ENCODE measurements around the gene ZNF740. TPM values are rescaled to one million over a fixed set of nuclear protein-coding genes. Genes with fewer than 3 reads are reported as not detected.

Gene ZNF740
- total and polyA plus RNA-seq, 2 of the 4 experiments (the other 2 are of a cell fraction) = 13.1 to 14.0 TPM

DNA sequence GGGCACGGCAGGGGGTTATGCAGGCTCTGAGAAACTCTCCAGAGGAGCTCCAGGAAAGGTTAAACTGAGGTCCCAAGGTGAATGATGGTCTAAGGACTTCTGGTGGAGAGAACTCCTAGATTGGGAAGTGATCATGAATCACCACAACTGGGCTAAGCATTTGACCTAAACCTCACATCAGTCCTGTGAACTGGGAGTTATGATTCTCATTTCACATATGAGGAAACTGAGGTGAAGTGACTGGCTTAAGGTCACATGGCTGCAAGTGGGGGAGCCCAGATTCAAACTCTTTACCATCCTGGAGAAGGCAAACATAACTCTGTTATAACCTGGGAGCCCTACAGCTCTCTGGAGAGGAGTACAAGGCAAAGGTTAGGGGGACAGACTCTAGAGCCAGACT lies 47.3 kb downstream of the ZNF740 start:
- Histone ChIP-seq H4K20me1 (ENCODE audit: insufficient read depth, low read length) (no peaks in the 10 kb centered on the region), H3K36me3 (ENCODE audit: control insufficient read depth, insufficient read depth, low read length) (peaks cover 4% of the 10 kb centered on the region; the same call in 1 of the 2 replicates), H2BK15ac (ENCODE audit: low read depth, low read length) (no peak overlapping the region), H3K4me2 (ENCODE audit: low read depth, low read length) (no peak overlapping the region), H3K56ac (ENCODE audit: extremely low read depth, insufficient read depth, low read length) (no peak overlapping the region), H2BK5ac (ENCODE audit: low read depth, low read length, poor library complexity, severe bottlenecking) (no peak overlapping the region), H4K5ac (ENCODE audit: low read depth, low read length) (no peak overlapping the region), H3K23ac (ENCODE audit: low read depth, low read length) (no peak overlapping the region), H2AFZ (replicated peaks; ENCODE audit: low read length, poor library complexity) (no peak overlapping the region), H4K91ac (ENCODE audit: insufficient read depth, low read depth, low read length) (no peak overlapping the region), H3K4ac (ENCODE audit: low read depth, low read length) (no peak overlapping the region), H3K27me3 (ENCODE audit: control insufficient read depth, insufficient read depth, low read length) (no peaks in the 10 kb centered on the region), H2AK9ac (replicated peaks; ENCODE audit: low read depth, low read length, poor library complexity) (no peak overlapping the region), H3K4me3 (ENCODE audit: insufficient read depth, low read depth, low read length) (no peak overlapping the region), H3K4me1 (ENCODE audit: control insufficient read depth, insufficient read depth, low read length) (peaks cover 31% of the 10 kb centered on the region), H3K79me1 (ENCODE audit: low read depth in 1 of 2, low read length in 2 of 2) (peaks cover 5 to 45% of the 10 kb centered on the region in 2 experiments; a peak in 3 of 4 replicates), H2AK5ac (ENCODE audit: low read depth, low read length) (no peak overlapping the region), H3K14ac (replicated peaks; ENCODE audit: low read depth, low read length) (no peak overlapping the region), H3K9me1 (ENCODE audit: insufficient read depth, low read length) (peaks cover 29% of the 10 kb centered on the region), H3K18ac (ENCODE audit: low read depth, low read length) (no peak overlapping the region), H2BK20ac (ENCODE audit: low read depth, low read length) (no peak overlapping the region), H3K9ac (ENCODE audit: low read depth, low read length) (no peak overlapping the region), H3K9me3 (ENCODE audit: control insufficient read depth, insufficient read depth, low read length) (no peaks in the 10 kb centered on the region), H3K27ac (ENCODE audit: insufficient read depth, low read length) (no peak overlapping the region), H4K8ac (ENCODE audit: low read depth in 2 of 2, low read length in 2 of 2) (no peak overlapping the region), H2BK120ac (ENCODE audit: low read depth, low read length) (no peak overlapping the region)
- DNase-seq (no peak), ATAC-seq (ENCODE audit: low read depth) (no peak)
- no TSS peak for BruUV-seq (replicated peaks)
- in situ Hi-C loops (cut with MboI; ENCODE audit: low sequenced_read_pairs) (no loop called here), intact Hi-C loops (cut with micrococcal nuclease) (no loop called here), dilution Hi-C loops (cut with HindIII; ENCODE audit: low sequenced_read_pairs, unreplicated experiment) (no loop called here)
- TF ChIP-seq NFE2L2 (IDR thresholded peaks at IDR 0.05; ENCODE audit: low read depth, low read length) (no peak), MAZ (IDR thresholded peaks at IDR 0.05; ENCODE audit: borderline replicate concordance, low read depth, low read length) (no peak), CEBPB (IDR thresholded peaks at IDR 0.05; ENCODE audit: low read depth, low read length) (no peak), SMC3 (IDR thresholded peaks at IDR 0.05; ENCODE audit: low read depth, low read length) (no peak), RAD21 (IDR thresholded peaks at IDR 0.05; ENCODE audit: low read length) (no peak)
- TF ChIP-seq, protein P1, sequence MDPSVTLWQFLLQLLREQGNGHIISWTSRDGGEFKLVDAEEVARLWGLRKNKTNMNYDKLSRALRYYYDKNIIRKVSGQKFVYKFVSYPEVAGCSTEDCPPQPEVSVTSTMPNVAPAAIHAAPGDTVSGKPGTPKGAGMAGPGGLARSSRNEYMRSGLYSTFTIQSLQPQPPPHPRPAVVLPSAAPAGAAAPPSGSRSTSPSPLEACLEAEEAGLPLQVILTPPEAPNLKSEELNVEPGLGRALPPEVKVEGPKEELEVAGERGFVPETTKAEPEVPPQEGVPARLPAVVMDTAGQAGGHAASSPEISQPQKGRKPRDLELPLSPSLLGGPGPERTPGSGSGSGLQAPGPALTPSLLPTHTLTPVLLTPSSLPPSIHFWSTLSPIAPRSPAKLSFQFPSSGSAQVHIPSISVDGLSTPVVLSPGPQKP (IDR thresholded peaks at IDR 0.05; ENCODE audit: borderline replicate concordance, low read depth, low read length) = no peak
- TF ChIP-seq, protein P2, sequence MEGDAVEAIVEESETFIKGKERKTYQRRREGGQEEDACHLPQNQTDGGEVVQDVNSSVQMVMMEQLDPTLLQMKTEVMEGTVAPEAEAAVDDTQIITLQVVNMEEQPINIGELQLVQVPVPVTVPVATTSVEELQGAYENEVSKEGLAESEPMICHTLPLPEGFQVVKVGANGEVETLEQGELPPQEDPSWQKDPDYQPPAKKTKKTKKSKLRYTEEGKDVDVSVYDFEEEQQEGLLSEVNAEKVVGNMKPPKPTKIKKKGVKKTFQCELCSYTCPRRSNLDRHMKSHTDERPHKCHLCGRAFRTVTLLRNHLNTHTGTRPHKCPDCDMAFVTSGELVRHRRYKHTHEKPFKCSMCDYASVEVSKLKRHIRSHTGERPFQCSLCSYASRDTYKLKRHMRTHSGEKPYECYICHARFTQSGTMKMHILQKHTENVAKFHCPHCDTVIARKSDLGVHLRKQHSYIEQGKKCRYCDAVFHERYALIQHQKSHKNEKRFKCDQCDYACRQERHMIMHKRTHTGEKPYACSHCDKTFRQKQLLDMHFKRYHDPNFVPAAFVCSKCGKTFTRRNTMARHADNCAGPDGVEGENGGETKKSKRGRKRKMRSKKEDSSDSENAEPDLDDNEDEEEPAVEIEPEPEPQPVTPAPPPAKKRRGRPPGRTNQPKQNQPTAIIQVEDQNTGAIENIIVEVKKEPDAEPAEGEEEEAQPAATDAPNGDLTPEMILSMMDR (conservative IDR thresholded peaks at IDR 0.05; ENCODE audit: low read depth, low read length) = no peak
- TF ChIP-seq, protein P3, sequence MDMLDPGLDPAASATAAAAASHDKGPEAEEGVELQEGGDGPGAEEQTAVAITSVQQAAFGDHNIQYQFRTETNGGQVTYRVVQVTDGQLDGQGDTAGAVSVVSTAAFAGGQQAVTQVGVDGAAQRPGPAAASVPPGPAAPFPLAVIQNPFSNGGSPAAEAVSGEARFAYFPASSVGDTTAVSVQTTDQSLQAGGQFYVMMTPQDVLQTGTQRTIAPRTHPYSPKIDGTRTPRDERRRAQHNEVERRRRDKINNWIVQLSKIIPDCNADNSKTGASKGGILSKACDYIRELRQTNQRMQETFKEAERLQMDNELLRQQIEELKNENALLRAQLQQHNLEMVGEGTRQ (IDR thresholded peaks at IDR 0.05; ENCODE audit: low read depth, low read length) = no peak
- POLR2A ChIA-PET (ENCODE audit: unreplicated experiment) = no interaction called here
- CTCF ChIA-PET = no interaction called here
- no CpG with 5 or more reads among the region's 1 CpG for WGBS, 2 experiments (ENCODE audit: extremely low coverage in 2 of 2, insufficient read length in 1 of 2)
